Loucy (cell line): Measurements from ENCODE around the gene SCRN1.

ENCODE experiments used
- H2AFZ ChIP-seq: fragments of 200-600 bp; sonication (generic); 2 replicates; pipeline ENCODE4 v1.6.0; 2016; ENCODE audit warnings: antibody characterized with exemption, mild to moderate bottlenecking, low read length, moderate library complexity
- H3F3A ChIP-seq: fragments of 200-600 bp; 2 replicates; pipeline ENCODE4 v1.6.0; 2016; ENCODE audit warnings: antibody characterized with exemption, low read depth, mild to moderate bottlenecking
- H3K27me3 ChIP-seq: fragments of 200-600 bp; sonication (generic); 2 replicates; pipeline ENCODE4 v1.6.1; 2014; ENCODE audit warnings: low read length, mild to moderate bottlenecking; ENCODE audit not compliant: insufficient read depth, poor library complexity, severe bottlenecking
- H3K36me3 ChIP-seq: fragments of 200-600 bp; sonication (generic); 2 replicates; pipeline ENCODE4 v1.6.1; 2016; ENCODE audit warnings: low read length; ENCODE audit not compliant: insufficient read depth
- H3K4me1 ChIP-seq: fragments of 200-600 bp; sonication (generic); 2 replicates; pipeline ENCODE4 v1.5.1; 2014; ENCODE audit warnings: low read length, mild to moderate bottlenecking; ENCODE audit not compliant: insufficient read depth, poor library complexity, severe bottlenecking
- H3K4me2 ChIP-seq: fragments of 200-600 bp; sonication (generic); 2 replicates; pipeline ENCODE4 v1.6.0; 2014; ENCODE audit warnings: antibody characterized with exemption, low read length, low read depth, mild to moderate bottlenecking; ENCODE audit not compliant: poor library complexity, severe bottlenecking
- H3K4me3 ChIP-seq: fragments of 200-600 bp; sonication (generic); 2 replicates; pipeline ENCODE4 v1.5.1; 2014; ENCODE audit warnings: low read length, mild to moderate bottlenecking, mixed read lengths; ENCODE audit not compliant: poor library complexity, severe bottlenecking
- H3K79me2 ChIP-seq: fragments of 200-600 bp; sonication (generic); 2 replicates; pipeline ENCODE4 v1.6.1; 2014; ENCODE audit warnings: low read length; ENCODE audit not compliant: insufficient read depth
- H3K9ac ChIP-seq: fragments of 200-600 bp; sonication (generic); 2 replicates; pipeline ENCODE4 v1.6.0; 2014; ENCODE audit warnings: mild to moderate bottlenecking, low read depth, low read length, moderate library complexity; ENCODE audit not compliant: poor library complexity, severe bottlenecking
- H3K9me2 ChIP-seq: fragments of 200-600 bp; sonication (generic); replicated peaks from 2 replicates; pipeline ENCODE4 v1.6.1; 2016; ENCODE audit warnings: low read depth, low read length, mixed read lengths
- H3K9me3 ChIP-seq: fragments of 200-600 bp; sonication (generic); 2 replicates; pipeline ENCODE4 v1.6.1; 2014; ENCODE audit warnings: mild to moderate bottlenecking, antibody characterized with exemption, low read length, low read depth; ENCODE audit not compliant: insufficient read depth
- H4K20me1 ChIP-seq: fragments of 200-600 bp; sonication (generic); 2 replicates; pipeline ENCODE4 v1.6.0; 2014; ENCODE audit warnings: antibody characterized with exemption, low read length, mild to moderate bottlenecking; ENCODE audit not compliant: insufficient read depth, poor library complexity, severe bottlenecking
- CTCF ChIP-seq: fragments of 200-600 bp; sonication (generic); conservative IDR thresholded peaks from 2 replicates; pipeline ENCODE4 v1.5.1; 2014; ENCODE audit warnings: mild to moderate bottlenecking, antibody characterized with exemption, low read length
- EZH2phosphoT487 ChIP-seq: fragments of 200-600 bp; IDR thresholded peaks from 2 replicates; pipeline ENCODE4 v1.6.1; 2018; ENCODE audit warnings: antibody characterized with exemption, mild to moderate bottlenecking, moderate library complexity, borderline replicate concordance

Gene SCRN1

GRCh38 chr7:29976266-29976665, 13.3 kb downstream of the SCRN1 start:
- H3K4me2 ChIP-seq: no peak overlapping the region

GRCh38 chr7:29975561-29975960, 14.0 kb downstream of the SCRN1 start:
- H3K4me1 ChIP-seq: peaks cover 31% of the 10 kb centered on the region

More at GRCh38 chr7:29976266-29976665, 13.3 kb downstream of the SCRN1 start:
- no peaks in the 10 kb centered on the region for H3K27me3 ChIP-seq
- no peaks in the 10 kb centered on the region for H3K9me2 ChIP-seq
- no peak overlapping the region for H2AFZ ChIP-seq
- H3K79me2 ChIP-seq: no peaks in the 10 kb centered on the region
- no peak overlapping the region for H3K9ac ChIP-seq
- H3K4me1 ChIP-seq: peaks cover 31% of the 10 kb centered on the region
- no peaks in the 10 kb centered on the region for H3K9me3 ChIP-seq
- no peaks in the 10 kb centered on the region for H3K36me3 ChIP-seq
- no peak overlapping the region for H3K4me3 ChIP-seq
- H3F3A ChIP-seq: no peaks in the 10 kb centered on the region
- no peak for TF ChIP-seq CTCF
- TF ChIP-seq EZH2phosphoT487: no peak
- no peaks in the 10 kb centered on the region for H4K20me1 ChIP-seq

GRCh38 chr7:29974286-29974685, 15.3 kb downstream of the SCRN1 start:
- Histone ChIP-seq H3K4me2 (no peak overlapping the region), H4K20me1 (no peaks in the 10 kb centered on the region), H3K9me2 (no peaks in the 10 kb centered on the region), H3K9ac (no peak overlapping the region), H2AFZ (no peak overlapping the region), H3K27me3 (no peaks in the 10 kb centered on the region), H3K36me3 (no peaks in the 10 kb centered on the region), H3K9me3 (no peaks in the 10 kb centered on the region), H3F3A (no peaks in the 10 kb centered on the region), H3K4me1 (peaks cover 31% of the 10 kb centered on the region), H3K79me2 (no peaks in the 10 kb centered on the region), H3K4me3 (no peak overlapping the region)
- TF ChIP-seq CTCF: no peak
- no peak for TF ChIP-seq EZH2phosphoT487

More at GRCh38 chr7:29975561-29975960, 14.0 kb downstream of the SCRN1 start:
- H3K4me2 ChIP-seq: no peak overlapping the region
- no peak overlapping the region for H2AFZ ChIP-seq
- no peaks in the 10 kb centered on the region for H3K27me3 ChIP-seq
- no peaks in the 10 kb centered on the region for H3K79me2 ChIP-seq
- H3K9me3 ChIP-seq: no peaks in the 10 kb centered on the region
- H4K20me1 ChIP-seq: no peaks in the 10 kb centered on the region
- H3K9me2 ChIP-seq: no peaks in the 10 kb centered on the region
- TF ChIP-seq CTCF (no peak), EZH2phosphoT487 (no peak)
- no peaks in the 10 kb centered on the region for H3F3A ChIP-seq
- no peak overlapping the region for H3K4me3 ChIP-seq
- H3K9ac ChIP-seq: no peak overlapping the region
- no peaks in the 10 kb centered on the region for H3K36me3 ChIP-seq
